Ovary (tissue), 3 donors: ENCODE measurements around the gene DCAF10.

Experiments used
- CTCF ChIP-seq, 3 donors: fragments of 450-650 bp in 2 of 3; fragments of 200-600 bp in 1 of 3; IDR thresholded peaks; one replicate each; pipeline versions ENCODE4 v1.5.1 to v1.8.0; 2016 to 2022; ENCODE audit warnings: antibody characterized with exemption in 3 of 3, mild to moderate bottlenecking in 1 of 3
- POLR2A ChIP-seq: fragments of 450-650 bp; IDR thresholded peaks from one replicate; pipeline ENCODE4 v1.6.1; 2017; ENCODE audit warnings: antibody characterized with exemption, mild to moderate bottlenecking, moderate library complexity
- donor health status: DM: no; HTN: no; CAD: no.

- no peak for TF ChIP-seq CTCF (IDR thresholded peaks at IDR 0.05)
- TF ChIP-seq POLR2A, result no peak
Measured at GRCh38 chr9:37859043-37859442, 58.4 kb downstream of the DCAF10 start.
